LNCaP clone FGC (cell line): ENCODE data around the gene IFT122.

Experiments used
- DNase-seq: peaks from one replicate; pipeline ENCODE4 v3.0.0-alpha.2; 2011; ENCODE audit warnings: low read depth
- H3K4me3 ChIP-seq: 2 replicates; pipeline ENCODE4 v1.5.1; 2011; ENCODE audit warnings: mild to moderate bottlenecking, low read depth, low read length, control low read depth
- TF ChIP-seq, protein P1 (sequence below): IDR thresholded peaks from 2 replicates; pipeline ENCODE4 v1.5.1; 2012; ENCODE audit warnings: mild to moderate bottlenecking; ENCODE audit not compliant: control insufficient read depth, insufficient read depth; ENCODE audit errors: extremely low read depth

Gene IFT122

DNA sequence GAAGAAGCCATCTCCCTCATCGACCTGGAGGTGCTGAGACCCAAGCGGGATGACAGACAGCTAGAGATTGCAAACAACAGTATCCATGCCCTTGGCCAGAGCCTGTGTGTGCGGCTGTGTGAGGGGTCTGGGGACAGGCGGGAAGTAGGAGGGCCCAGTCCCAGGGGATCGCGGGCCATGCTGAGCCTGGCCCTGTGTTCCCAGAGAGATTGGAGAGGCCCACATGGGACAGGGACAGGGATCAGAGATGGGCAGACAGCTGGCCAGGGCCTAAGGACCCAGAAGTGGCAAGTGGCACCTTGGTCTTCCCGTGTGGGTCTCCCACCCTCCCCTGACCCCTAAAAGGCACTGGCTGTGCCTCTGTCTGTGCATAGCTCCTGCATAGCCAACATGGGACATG, 77.5 kb downstream of the IFT122 start:
- DNase-seq, result no peak
- H3K4me3 ChIP-seq, result no peak overlapping the region

DNA sequence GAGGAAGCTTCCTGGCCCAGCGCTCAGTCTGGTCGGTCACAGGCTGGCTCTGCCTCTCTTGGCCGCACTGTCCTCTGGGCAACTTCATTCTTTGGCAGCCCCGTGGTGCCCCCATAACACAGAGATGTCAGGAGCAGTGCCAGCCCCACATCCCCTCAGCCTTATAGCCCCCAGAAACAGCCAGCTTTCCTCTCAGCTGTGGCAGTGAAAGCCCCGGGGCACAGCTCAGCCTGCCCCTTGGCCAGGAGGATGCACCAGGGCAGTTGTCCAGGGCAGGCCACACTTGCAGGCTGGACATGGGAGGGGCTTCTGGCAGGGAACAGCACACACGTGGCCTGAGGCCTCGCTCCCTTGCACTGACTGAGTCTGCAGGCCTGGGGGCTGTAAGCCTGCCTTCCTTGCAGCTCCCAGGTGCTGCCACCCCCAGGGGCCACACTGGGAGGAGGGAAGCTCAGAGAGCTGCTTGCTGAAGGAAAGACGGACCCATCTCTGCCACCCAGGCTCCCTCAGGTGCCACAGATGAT, 78.1 kb downstream of the IFT122 start:
- H3K4me3 ChIP-seq, result no peak overlapping the region
- no peak for DNase-seq
- TF ChIP-seq, protein P1, sequence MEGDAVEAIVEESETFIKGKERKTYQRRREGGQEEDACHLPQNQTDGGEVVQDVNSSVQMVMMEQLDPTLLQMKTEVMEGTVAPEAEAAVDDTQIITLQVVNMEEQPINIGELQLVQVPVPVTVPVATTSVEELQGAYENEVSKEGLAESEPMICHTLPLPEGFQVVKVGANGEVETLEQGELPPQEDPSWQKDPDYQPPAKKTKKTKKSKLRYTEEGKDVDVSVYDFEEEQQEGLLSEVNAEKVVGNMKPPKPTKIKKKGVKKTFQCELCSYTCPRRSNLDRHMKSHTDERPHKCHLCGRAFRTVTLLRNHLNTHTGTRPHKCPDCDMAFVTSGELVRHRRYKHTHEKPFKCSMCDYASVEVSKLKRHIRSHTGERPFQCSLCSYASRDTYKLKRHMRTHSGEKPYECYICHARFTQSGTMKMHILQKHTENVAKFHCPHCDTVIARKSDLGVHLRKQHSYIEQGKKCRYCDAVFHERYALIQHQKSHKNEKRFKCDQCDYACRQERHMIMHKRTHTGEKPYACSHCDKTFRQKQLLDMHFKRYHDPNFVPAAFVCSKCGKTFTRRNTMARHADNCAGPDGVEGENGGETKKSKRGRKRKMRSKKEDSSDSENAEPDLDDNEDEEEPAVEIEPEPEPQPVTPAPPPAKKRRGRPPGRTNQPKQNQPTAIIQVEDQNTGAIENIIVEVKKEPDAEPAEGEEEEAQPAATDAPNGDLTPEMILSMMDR, result no peak

More for the DNA sequence above, 77.5 kb downstream of the IFT122 start:
- TF ChIP-seq, protein P1, result no peak

DNA sequence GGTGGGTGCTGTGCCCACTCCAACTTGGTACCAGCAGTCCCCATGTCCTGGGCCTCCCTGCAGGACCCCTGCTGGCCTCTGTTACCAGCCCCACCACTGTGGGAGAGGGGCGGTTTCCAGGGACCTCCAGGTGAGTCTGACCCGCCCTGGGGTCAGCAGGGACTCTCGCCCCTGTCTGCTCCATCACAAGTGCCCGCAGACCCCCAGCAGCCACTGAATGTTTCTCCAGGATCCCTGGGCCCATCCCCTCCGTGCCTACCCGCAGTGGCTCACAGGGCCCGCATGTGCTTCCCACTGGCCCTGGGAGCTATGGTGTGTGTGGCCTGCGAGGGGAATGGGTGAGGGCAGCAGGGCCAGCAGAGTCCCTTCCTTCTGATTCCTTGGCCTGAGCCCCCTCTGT, 78.6 kb downstream of the IFT122 start:
- TF ChIP-seq, protein P1, result no peak
- no peak overlapping the region for H3K4me3 ChIP-seq
- DNase-seq, result no peak

DNA sequence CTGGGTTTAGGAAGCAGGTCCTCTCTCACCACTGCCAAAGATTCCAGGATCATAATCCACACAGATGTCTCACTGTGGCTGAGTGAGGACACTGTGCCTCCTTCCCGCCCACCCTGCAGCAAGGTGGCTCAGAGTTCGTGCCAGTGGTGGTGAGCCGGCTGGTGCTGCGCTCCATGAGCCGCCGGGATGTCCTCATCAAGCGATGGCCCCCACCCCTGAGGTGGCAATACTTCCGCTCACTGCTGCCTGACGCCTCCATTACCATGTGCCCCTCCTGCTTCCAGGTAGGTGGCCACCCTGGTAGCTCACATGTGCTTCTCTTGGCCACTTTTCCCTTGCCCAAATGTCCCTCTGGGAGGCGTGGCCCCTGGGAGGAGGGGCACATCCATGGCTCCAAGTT, 79.4 kb downstream of the IFT122 start:
- no peak for DNase-seq

DNA sequence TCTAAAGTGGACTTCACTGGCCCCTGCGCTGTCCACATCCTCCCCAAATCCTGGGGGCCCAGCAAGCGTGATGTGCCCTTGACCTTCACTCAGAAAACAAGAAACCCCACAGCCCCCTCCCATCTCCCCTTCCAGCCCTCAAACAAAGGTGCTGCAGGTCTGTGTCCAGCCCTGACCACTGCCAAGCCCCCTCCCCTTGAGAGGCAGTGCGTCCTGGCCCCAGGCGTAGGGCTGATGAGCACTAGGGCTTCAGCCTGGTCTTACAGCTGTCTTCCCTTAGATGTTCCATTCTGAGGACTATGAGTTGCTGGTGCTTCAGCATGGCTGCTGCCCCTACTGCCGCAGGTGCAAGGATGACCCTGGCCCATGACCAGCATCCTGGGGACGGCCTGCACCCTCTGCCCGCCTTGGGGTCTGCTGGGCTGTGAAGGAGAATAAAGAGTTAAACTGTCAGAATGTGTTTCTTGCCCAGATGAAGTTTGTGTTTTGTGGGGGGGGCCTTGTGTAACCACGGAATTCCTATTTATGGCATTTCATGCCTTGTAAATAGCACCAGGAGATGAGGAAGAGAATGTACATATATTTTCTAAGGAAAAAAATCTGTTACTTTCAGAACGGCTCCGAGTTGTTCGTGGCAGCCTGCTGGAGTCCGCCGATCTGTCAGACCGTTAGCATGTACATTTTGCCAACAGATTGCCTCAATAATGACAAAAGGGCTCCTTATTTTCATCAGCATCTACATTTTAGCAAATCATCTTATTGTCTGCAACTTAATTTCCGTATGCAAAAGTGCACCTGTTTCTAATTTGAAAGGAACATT, 80.1 kb downstream of the IFT122 start:
- DNase-seq, result no peak
- H3K4me3 ChIP-seq, result no peak overlapping the region
- TF ChIP-seq, protein P1, result no peak

More for the DNA sequence above, 79.4 kb downstream of the IFT122 start:
- TF ChIP-seq, protein P1, result no peak
- no peak overlapping the region for H3K4me3 ChIP-seq

DNA sequence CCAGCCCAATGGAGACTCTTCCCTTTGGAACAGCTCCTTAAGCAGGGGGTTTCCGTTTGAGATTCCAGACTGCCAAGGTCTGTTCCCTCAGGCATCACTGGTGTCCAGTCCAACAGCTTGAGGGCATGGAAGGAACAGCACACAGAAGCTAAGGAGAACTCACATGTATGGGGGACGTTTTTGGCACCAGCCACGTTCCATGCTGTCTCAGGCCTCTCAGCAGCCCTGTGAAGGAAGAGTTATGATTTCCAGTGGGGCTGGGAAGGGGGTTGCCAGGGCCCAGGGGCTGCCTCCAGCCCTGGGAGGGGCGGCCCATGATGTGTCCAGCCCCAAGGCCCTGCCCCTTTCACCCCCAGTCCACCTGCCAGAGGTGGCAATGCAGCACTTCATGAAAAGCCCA, 80.9 kb downstream of the IFT122 start:
- no peak for DNase-seq
- TF ChIP-seq, protein P1, result no peak
- no peak overlapping the region for H3K4me3 ChIP-seq
